Endothelial cell (in vitro differentiated cells): ENCODE measurements around the gene TTC1. TPM values are rescaled to one million over a fixed set of nuclear protein-coding genes. Genes with fewer than 3 reads are reported as not detected.

Experiments
- total RNA-seq: library from RNA; stranded (reverse); fragmentation: NEBNext Ultra II Directional; extraction: Animal tissue kit (Norgen Biotek cat#: 25700); gene quantifications from one replicate; pipeline ENCODE4 v1.2.1, GENCODE V29; 2021; ENCODE audit not compliant: unreplicated experiment

Gene TTC1
- total RNA-seq, 1 donor from 2014 or later, result 49.8 TPM

Other genes with a start within 250 kb of the TTC1 start
- not detected for gene ADRA1B, start 92.7 kb upstream of the TTC1 start, total RNA-seq
- gene PWWP2A, start 110.3 kb downstream of the TTC1 start, total RNA-seq, result 49.2 TPM
- gene FABP6, start 220.4 kb downstream of the TTC1 start, total RNA-seq, result 1.2 TPM